Astrocyte (in vitro differentiated cells and primary cell): ENCODE results near the gene NDST3.

Source experiments
- CTCF ChIP-seq: IDR thresholded peaks from 2 replicates; pipeline ENCODE4 v1.5.1; 2011; ENCODE audit warnings: low read depth, mild to moderate bottlenecking, inconsistent platforms, low read length, moderate library complexity; ENCODE audit not compliant: insufficient read depth
- EZH2 ChIP-seq: IDR thresholded peaks from 2 replicates; pipeline ENCODE4 v1.6.1; 2012; ENCODE audit warnings: mild to moderate bottlenecking, low read length, inconsistent platforms; ENCODE audit not compliant: insufficient read depth

- TF ChIP-seq CTCF (no peak), EZH2 (no peak)
Observed at GRCh38 chr4:118290951-118291350, 256.7 kb downstream of the NDST3 start.
